ENCODE measurements around the gene ADCY3. TPM values are rescaled to one million over a fixed set of nuclear protein-coding genes. Genes with fewer than 3 reads are reported as not detected.

The ADCY3 gene
- total and polyA plus RNA-seq, 10 donors = 36.5 to 61.5 (median 52.7) TPM

- TF ChIP-seq POLR2A (IDR thresholded peaks at IDR 0.05) = no peak
- TF ChIP-seq CTCF (IDR thresholded peaks at IDR 0.05 in 8 of 11, conservative IDR thresholded peaks at IDR 0.05 in 3 of 11) = no peak
- TF ChIP-seq POLR2AphosphoS5 (IDR thresholded peaks at IDR 0.05) = no peak
- intact Hi-C loops (cut with DNase I; ENCODE audit: low total_unique reads) = no loop called here
- Histone ChIP-seq H3K9me3 (peaks cover 0 to 11% (median 6%) of the 10 kb centered on the region in 8 donors), H3K4me3 (no peak overlapping the region), H3K27ac (no peak overlapping the region), H3K36me3 (peaks cover 0 to 8% (median 0%) of the 10 kb centered on the region in 6 donors), H3K4me1 (no peaks in the 10 kb centered on the region), H3K27me3 (replicated peaks in 1 of 7) (no peaks in the 10 kb centered on the region)
- WGBS, 5 donors = 95 to 99% (median 96%) methylated on average over 3 of the region's 3 CpGs
- peak; percentile 15 for DNase-seq
Observed at GRCh38 chr2:24910245-24910644, 9.8 kb downstream of the ADCY3 start.

- DNase-seq = no peak
- Histone ChIP-seq H3K27ac (no peak overlapping the region), H3K4me3 (no peak overlapping the region), H3K27me3 (replicated peaks in 1 of 7) (no peaks in the 10 kb centered on the region), H3K4me1 (no peaks in the 10 kb centered on the region), H3K36me3 (peaks cover 0 to 5% (median 0%) of the 10 kb centered on the region in 6 donors), H3K9me3 (peaks cover 0 to 11% (median 6%) of the 10 kb centered on the region in 8 donors)
- intact Hi-C loops (cut with DNase I; ENCODE audit: low total_unique reads) = no loop called here
- TF ChIP-seq POLR2A (IDR thresholded peaks at IDR 0.05) (no peak), CTCF (IDR thresholded peaks at IDR 0.05 in 8 of 11, conservative IDR thresholded peaks at IDR 0.05 in 3 of 11) (no peak)
- 92 to 98% (median 94%) methylated on average over 5 of the region's 5 CpGs for WGBS, 5 donors
Observed at GRCh38 chr2:24909555-24910177, 10.4 kb downstream of the ADCY3 start.

GRCh38 chr2:24908461-24908901 lies 11.6 kb downstream of the ADCY3 start:
- Histone ChIP-seq H3K27me3 (replicated peaks in 1 of 7) (no peaks in the 10 kb centered on the region), H3K27ac (no peak overlapping the region), H3K9me3 (peaks cover 0 to 11% (median 6%) of the 10 kb centered on the region in 8 donors), H3K4me3 (no peak overlapping the region), H3K4me1 (no peaks in the 10 kb centered on the region), H3K36me3 (peaks cover 0 to 6% (median 0%) of the 10 kb centered on the region in 6 donors)
- DNase-seq = peak; percentile 55
- 80 to 93% (median 88%) methylated on average over 8 of the region's 8 CpGs for WGBS, 5 donors
- intact Hi-C loops (cut with DNase I; ENCODE audit: low total_unique reads) = no loop called here
- no peak for TF ChIP-seq POLR2A (IDR thresholded peaks at IDR 0.05)
- TF ChIP-seq POLR2AphosphoS5 (IDR thresholded peaks at IDR 0.05) = no peak
- no peak for TF ChIP-seq CTCF (IDR thresholded peaks at IDR 0.05 in 8 of 11, conservative IDR thresholded peaks at IDR 0.05 in 3 of 11)

- intact Hi-C loops (cut with DNase I; ENCODE audit: low total_unique reads) = no loop called here
- Histone ChIP-seq H3K9me3 (peaks cover 0 to 11% (median 6%) of the 10 kb centered on the region in 8 donors), H3K27ac (no peak overlapping the region), H3K4me3 (no peak overlapping the region), H3K36me3 (peaks cover 0 to 8% (median 0%) of the 10 kb centered on the region in 6 donors), H3K4me1 (no peaks in the 10 kb centered on the region), H3K27me3 (replicated peaks in 1 of 7) (no peaks in the 10 kb centered on the region)
- WGBS, 5 donors = 59 to 82% (median 74%) methylated on average over 5 of the region's 5 CpGs
- DNase-seq = peak; percentile 21
- TF ChIP-seq POLR2A (IDR thresholded peaks at IDR 0.05) (no peak), POLR2AphosphoS5 (IDR thresholded peaks at IDR 0.05) (no peak), CTCF (IDR thresholded peaks at IDR 0.05 in 8 of 11, conservative IDR thresholded peaks at IDR 0.05 in 3 of 11) (no peak)
Observed at GRCh38 chr2:24907116-24907515, 12.9 kb downstream of the ADCY3 start.
